Stromal cell of bone marrow (primary cell): ENCODE measurements around the gene IRF2BP2.
A peak's percentile ranks its signal among the peaks of the same experiment; 100 is the strongest.

Experiments used
- DNase-seq: peaks from one replicate; pipeline ENCODE4 v3.0.0-alpha.2; 2012; ENCODE audit warnings: low read depth

IRF2BP2 gene

DNA sequence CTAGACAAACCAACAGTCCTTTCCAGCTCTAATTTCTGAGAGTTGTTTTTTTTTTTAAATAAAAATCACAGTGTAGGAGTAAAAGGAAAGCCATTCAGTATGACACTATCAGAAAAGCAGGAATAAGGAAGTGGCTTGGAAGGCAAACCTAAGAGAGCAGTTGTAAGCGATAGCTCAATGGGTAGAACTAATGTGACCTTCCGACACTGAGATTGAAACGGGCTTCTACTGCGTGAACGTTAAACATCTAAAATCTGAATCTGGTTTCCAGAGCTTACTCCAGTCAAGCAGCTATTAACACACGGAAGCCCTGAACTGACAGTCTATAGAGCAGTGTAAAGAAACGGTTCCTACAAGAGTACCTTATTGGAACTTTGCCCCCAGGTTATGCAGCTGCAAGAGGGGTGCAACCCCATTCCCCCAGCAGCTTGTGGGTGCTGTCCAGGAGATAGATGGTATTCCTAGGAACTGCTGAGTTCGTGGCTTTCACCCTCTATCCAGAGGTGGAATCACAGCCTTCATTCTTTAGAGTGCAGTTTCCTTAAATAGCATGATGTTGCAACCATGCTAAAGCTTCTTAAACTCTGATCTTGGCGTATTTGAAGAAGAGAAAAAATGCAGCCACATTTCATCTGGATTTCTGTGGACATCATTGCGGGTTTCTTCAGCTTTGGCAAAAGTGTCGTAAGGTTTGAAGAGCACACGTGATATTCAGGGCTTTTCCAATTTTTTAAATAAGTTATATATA, 3.3 kb upstream of the IRF2BP2 start:
- DNase-seq, result no peak

GRCh38 chr1:234612352-234613127, 2.6 kb upstream of the IRF2BP2 start:
- peak; percentile 95 for DNase-seq

DNA sequence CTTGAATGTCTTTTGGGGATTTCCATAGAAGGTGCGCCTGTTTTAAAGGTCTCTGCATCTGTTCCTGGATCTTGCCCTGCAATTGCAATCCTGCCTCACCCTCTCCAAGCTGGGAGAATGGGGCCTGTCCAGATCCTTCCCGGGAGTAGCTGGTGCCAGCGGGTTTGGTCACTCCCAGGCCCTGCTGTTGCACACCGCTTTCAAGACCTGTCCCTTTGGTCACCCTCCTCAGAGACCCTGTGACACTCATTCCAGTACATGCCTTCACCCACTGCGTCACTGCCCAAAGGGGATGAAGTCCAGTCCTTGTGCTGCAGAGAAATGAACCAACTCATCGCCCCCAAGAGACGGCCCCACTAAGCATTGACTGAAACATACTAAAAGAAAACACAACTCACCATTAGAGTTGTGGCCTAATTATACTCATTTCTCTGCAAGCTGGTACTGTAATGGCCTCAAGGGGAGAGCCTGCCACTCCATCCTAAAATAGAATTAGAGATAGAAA, 1.9 kb upstream of the IRF2BP2 start:
- no peak for DNase-seq

DNA sequence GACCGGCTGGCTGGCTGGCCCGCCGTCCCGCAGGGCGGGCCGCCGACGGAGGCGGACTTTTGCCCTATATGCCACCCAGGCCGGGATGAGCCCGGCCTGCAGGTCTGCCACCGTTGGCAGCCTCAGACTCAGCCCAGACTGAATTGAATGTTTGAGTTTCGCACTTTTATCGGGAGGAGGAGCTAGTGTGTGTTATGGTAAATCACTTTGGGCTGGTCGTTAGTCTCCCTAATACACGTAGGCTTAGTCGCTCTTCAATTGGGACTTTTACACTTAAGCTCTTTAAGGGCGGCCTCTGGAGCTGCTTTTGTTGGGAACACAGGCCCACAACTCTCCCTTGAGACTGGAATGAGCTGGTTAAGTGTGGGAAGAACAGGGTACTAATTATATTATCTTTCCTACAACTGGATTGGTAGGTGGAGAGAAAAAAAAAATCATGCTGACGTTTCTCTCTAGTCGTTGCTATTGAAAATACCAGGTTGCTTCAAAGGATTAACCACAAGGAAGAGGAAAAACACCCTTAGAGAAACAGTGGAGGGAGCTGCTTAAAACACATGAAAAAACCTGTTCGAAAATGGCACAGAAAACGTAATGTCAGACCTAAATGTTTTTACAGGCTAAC, 1.4 kb upstream of the IRF2BP2 start:
- peak; percentile 81 for DNase-seq

DNA sequence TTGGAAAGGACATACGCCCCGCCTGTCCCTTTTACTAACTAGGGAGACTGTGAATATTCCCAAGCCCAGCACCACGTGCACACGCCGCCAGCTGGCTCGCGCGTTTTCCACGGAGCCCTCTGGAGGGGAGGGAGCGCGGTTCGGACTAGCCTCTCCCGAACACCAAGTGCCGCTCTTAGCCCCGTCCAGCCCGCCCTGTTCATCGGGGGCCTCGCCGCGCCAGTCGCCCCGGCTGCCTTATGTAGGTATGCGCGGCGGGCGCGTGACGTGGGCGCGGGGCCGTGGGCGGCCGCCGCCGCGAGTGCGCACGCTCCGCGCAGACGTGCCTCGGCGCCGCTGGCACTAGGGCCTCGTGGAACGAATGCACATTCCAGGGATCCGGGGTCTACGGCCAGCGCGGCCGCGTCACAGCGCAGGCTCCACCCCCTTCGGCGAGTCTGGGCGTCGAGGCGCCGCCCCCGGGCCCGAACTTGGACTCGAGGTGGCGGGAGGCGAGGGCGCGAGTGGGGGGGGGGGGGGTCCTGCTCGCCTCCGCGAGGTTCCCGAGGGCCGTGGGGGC, 767 bp upstream of the IRF2BP2 start:
- peak; percentile 89 for DNase-seq

DNA sequence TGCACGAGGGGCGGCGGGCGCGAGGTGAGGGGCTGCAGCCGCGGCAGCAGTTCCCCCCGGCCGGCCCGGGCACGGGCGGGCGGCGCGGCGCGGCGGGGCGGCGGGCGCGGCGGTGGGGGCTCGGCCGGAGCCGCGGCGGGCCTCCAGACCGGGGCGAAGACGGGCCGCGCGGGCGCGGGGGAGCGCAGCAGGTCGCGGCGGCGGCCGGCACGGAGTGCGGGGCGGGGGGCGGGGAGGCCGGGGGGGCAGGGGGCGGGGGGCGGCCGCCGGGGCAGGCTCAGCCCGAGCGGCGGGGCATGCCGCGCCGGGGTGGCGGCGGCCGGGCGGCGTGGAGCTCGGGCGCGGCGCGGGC, 311 bp downstream of the IRF2BP2 start:
- DNase-seq, result no peak

DNA sequence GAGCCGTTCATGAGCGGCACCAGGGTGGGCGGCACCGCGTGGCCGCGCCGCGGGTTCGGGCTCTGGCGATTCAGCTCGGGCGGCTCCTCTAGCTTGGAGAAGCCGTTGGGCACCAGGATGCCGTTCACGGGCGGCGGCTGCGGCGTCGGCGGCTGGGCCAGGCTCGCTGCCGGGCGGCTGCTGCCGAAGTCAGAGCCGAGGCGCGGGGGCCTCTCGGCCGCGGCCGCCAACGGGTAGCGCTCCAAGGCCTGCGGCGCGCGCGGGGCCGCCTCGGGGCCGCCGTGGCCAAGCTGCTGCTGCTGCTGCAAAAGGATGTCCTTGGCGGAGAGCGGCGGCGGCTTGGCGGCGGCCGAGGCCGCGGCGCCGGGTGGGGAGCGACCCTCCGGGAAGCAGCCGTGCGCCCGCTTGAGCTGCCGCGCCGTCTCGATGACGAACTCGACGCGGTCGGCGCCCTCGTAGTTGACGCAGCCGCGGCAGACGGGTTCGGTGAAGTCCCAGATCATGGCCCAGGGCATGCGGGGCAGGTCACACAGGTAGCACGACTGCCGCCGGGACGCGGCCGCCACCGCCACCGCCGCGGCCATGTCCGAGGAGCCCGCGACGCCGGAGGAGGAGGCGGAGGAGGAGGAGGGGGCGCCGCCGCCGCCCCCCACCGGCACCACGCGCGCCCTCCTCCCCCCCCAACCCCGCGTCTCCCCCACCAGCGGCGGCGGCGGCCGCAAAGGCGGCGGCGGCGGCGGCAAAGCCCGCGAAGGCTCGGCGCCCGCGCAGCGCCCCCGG, 877 bp downstream of the IRF2BP2 start:
- no peak for DNase-seq

GRCh38 chr1:234608025-234608910, 1.7 kb downstream of the IRF2BP2 start:
- peak; percentile 87 for DNase-seq

DNA sequence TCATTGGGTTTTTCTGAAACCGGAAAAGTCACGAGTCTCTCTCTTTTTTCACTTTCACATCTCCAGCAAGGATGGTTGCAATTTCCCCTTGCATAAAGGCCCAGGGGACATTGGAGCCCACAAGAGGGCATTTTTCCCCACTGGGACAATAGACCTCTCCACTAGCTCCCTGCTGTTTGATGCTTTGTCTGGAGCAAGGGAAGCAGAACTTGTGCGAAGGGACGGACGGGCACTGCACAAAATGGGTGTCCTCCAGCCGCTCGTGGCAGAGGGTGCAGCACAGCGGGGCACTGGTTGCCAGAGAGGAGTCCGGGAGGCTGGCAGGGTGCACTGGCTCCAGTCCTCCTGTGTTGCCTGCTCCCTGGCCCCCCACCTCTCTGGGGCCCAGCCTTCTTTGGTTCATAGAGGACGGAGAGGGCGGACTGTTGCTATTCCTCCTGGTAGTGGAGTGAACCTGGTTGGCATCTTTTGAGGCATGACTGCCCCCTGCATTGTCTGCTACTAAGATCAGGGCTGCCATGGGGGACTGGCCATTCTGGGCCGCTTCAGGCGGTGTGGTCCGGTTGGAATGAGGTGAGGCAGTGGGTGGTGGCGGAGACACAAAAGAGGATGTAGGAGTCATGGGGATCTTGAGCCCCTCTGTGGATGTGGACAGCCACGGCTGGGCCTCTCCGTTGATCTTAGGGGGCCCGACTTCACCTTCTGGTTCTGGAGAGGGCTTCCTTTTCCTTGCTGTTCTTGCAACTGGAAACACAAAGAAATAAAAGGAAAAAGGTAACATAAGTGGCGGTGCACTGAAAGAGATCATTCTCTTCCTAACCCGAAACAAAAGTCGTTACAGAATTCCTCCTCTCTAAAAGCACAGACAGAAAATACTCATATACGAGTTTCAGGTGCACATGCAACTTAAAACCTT, 2.6 kb downstream of the IRF2BP2 start:
- no peak for DNase-seq

DNA sequence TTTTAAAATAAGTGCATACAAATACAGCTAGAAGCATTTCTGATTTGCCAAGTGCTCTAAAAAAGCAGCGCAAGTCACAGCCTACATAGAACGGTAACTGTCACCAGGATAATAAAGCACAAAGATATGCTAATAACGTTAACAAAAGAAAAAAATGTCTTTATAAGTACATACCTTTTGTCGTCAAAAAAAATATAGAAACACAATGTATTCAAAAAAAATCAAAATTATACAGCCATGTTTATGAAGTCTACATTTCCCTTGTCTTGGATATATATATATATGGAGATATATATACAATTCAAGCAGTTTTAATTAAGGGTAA, 3.2 kb downstream of the IRF2BP2 start:
- DNase-seq, result no peak

GRCh38 chr1:234605983-234606783, 3.8 kb downstream of the IRF2BP2 start:
- DNase-seq, result no peak

- no peak for DNase-seq
These were observed 4.5 kb downstream of the IRF2BP2 start for GRCh38 chr1:234605399-234605982.

DNA sequence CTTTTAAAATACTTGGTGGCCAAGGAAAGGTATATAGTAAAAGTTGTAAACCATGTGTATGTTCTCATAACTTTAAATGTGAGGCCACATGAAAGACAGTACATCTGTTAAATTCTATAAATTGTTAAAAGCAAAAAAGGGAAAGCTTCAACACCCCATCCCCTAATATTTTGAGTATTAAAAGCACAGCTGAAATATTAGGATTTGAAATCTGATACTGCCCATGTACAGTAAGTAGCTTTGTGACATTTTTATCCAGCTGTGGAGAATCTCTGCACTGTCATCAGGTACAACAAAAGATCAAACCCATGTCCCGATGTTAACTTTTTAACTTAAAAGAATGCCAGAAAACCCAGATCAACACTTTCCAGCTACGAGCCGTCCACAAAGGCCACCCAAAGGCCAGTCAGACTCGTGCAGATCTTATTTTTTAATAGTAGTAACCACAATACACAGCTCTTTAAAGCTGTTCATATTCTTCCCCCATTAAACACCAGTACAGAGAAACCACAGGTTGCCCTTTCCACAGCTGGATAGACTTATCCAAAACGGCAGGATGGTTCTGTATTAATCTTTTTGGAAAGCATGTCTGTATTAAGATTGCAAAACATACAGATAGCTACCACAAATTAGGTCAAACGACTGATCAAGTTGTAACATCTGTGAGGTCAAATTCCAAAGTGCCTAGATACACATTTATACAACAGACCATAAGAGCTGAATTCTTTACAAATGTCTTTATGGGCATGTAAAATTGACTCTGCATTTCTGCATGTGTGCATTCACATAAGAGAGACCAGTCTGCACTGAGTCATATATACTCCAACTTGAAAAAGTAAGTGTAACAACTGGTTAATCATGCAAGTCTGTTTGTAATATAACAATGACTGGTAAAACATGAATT, 5.2 kb downstream of the IRF2BP2 start:
- DNase-seq, result no peak

- no peak for DNase-seq
These were observed 6.5 kb downstream of the IRF2BP2 start for GRCh38 chr1:234603221-234604204.

DNA sequence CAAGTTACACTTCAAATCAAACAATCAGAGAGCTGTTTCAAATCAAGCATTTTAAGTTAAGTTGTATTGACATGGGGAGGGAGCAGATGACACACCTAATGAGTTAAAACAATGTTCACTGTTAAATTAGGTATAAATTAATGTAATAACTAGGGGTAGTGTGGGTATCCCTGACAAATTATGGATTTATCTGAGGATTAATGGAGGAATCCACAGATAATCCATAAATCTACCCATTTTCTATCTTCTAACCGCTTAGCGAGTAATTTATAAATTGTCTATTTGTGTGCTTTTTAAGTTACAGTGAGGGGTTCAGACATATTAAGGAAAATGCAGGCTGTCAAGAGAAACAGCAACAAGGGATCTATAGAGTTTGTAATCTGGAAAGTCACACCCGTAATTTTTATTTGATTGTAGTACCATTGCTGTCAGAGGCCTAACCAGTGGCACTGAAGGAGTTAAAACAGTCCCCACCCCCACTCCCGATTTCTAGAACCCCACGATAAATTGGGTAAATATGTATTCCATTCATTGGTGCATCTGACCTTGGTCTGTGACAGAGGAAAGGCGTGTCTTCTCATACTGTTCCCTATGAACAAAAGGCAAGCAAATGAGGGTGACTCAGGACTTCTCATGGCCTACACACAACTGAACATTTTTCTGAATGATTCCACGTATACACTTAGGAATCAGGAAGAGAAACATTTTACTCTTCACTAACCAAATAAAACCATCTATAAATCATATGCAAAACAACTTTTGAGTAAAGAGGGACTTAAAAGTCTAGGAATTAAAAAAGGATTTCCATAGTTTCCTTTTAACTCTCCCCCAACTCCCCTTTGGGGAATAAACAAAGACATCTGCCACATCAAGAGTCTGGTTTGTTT, 7.4 kb downstream of the IRF2BP2 start:
- DNase-seq, result peak; percentile 94
